Omental fat pad (tissue), 4 donors: ENCODE results near the gene TRIB2. TPM values are rescaled to one million over a fixed set of nuclear protein-coding genes. Genes with fewer than 3 reads are reported as not detected.
A peak's percentile ranks its signal among the peaks of the same experiment; 100 is the strongest.

Experiments
- ATAC-seq: fragments of 150-250 bp; one replicate; pipeline ENCODE4 v1.9.1; 2016; ENCODE audit warnings: mild to moderate bottlenecking, moderate library complexity; ENCODE audit not compliant: low FRiP score
- DNase-seq: peaks from one replicate; pipeline ENCODE4 v3.0.0-alpha.2; 2019; ENCODE audit warnings: low spot score
- CTCF ChIP-seq, 3 donors: fragments of 450-650 bp; IDR thresholded peaks; one replicate each; pipeline ENCODE4 v1.5.1; 2016 to 2017; ENCODE audit warnings: antibody characterized with exemption in 3 of 3, mild to moderate bottlenecking in 3 of 3, moderate library complexity in 2 of 3
- total RNA-seq, 4 donors: library from RNA; depleted of rRNA; stranded (reverse); fragments of >200 nt; gene quantifications; one replicate each; pipeline ENCODE4 v1.1.0, GENCODE V29; 2016

TRIB2 gene
- 100 to 1,000 TPM in 1 of 4 donors, 10 to 100 TPM in 3; 27.8 to 144 (median 63.2) TPM for total RNA-seq

- ATAC-seq (peak; percentile 65), DNase-seq (peak; percentile 55)
- TF ChIP-seq CTCF (IDR thresholded peaks at IDR 0.05) = no peak
These were observed at the start of gene TRIB2 for GRCh38 chr2:12716282-12717190. TSS of gene TRIB2 (plus strand) at chr2:12716936. CDS start at chr2:12718308, 1,372 bp downstream.

GRCh38 chr2:12669036-12669435 lies 47.7 kb upstream of the TRIB2 start:
- no peak for DNase-seq
- no peak for ATAC-seq

GRCh38 chr2:12672711-12673315 lies 43.9 kb upstream of the TRIB2 start:
- DNase-seq = no peak
- no peak for ATAC-seq
- TF ChIP-seq CTCF (IDR thresholded peaks at IDR 0.05) = no peak

More at GRCh38 chr2:12669036-12669435, 47.7 kb upstream of the TRIB2 start:
- no peak for TF ChIP-seq CTCF (IDR thresholded peaks at IDR 0.05)

GRCh38 chr2:12674644-12675328 lies 42.0 kb upstream of the TRIB2 start:
- DNase-seq (no peak), ATAC-seq (no peak)
- TF ChIP-seq CTCF (IDR thresholded peaks at IDR 0.05) = no peak

- ATAC-seq (no peak), DNase-seq (no peak)
- TF ChIP-seq CTCF (IDR thresholded peaks at IDR 0.05) = no peak
These were observed 41.4 kb upstream of the TRIB2 start for GRCh38 chr2:12675352-12675795.

GRCh38 chr2:12675801-12676200 lies 40.9 kb upstream of the TRIB2 start:
- DNase-seq (no peak), ATAC-seq (no peak)
- no peak for TF ChIP-seq CTCF (IDR thresholded peaks at IDR 0.05)
